TTC549 (cell line): Measurements from ENCODE around the gene ZNF598.

Experiments
- FAIRE-seq: peaks from 2 replicates; lab custom pipeline; 2012; peaks lifted over from hg19 to GRCh38; lab: Jason Lieb, UNC

The ZNF598 gene

GRCh38 chr16:1990351-1991134, 19.1 kb downstream of the ZNF598 start:
- no peak for FAIRE-seq

GRCh38 chr16:1990101-1990350, 19.6 kb downstream of the ZNF598 start:
- no peak for FAIRE-seq

DNA sequence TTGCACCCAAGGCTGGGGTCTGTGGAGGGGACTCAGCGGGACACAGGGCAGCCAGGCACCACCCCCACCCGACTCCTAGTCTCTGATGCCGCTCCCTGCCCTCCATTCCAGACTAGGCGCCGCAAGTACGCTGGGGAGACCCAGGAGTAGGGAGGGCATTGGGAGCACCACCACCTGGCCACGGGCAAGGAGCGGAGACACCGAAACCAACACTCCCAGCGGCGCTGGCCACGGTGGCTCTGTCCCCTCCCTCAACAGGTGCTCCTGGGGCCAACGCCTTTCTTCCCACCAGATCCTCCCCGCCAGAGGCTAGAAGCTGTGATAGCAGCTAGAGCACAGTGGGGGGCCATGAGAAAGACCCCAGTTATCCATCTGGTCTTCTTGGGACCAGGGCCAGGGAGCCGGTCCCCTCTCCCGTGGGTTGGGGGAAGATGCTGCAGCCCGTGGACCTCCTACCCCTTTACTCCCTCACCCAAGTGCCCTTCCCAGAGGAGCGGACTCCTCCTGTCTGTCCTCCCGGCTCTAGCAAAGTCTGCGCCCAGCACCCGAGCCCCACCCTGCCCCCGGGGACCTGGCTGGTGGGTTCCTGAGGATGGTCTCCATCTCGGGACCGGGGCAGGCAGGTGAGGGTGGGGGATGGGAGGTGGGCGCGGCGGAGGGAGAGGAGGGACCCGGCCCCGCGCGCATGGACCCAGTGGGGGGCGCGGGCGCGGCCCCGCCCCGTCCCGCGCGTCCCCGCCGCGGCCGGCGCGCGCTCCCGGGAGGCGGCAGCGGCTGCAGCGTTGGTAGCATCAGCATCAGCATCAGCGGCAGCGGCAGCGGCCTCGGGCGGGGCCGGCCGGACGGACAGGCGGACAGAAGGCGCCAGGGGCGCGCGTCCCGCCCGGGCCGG, 20.2 kb downstream of the ZNF598 start, which contains the start of gene SYNGR3:
TSS of gene SYNGR3 (plus strand) at position 762 of the 892 bp plus-strand sequence. CDS start 133 bp downstream, outside the sequence.
- no peak for FAIRE-seq

- FAIRE-seq, result no peak
These were observed 22.4 kb downstream of the ZNF598 start for GRCh38 chr16:1987198-1987597.

DNA sequence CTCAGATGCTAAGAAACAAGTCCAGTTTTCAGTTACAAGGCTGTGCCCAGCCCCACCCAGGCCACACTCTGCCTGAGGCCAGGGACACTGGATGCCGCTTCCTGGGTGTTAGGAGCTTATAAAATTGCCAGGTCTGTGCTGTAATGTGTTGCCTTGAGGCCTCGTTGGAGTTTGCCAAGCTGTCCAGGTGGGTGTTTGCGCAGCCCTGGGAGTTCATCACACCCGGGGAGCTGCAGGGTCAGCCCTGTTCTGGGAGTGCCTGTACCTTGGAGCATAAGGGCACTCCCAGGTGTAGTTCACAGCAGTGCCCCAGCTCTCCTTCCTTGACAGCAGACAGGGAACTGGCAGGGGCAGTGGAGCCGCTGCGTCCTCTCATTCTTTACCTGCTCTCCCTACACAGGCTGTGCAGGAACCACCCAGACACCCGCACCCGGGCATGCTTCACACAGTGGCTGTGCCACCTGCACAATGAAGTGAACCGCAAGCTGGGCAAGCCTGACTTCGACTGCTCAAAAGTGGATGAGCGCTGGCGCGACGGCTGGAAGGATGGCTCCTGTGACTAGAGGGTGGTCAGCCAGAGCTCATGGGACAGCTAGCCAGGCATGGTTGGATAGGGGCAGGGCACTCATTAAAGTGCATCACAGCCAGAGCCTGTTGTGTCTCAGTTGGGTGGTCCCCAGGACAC, 24.0 kb downstream of the ZNF598 start:
- FAIRE-seq, result no peak

GRCh38 chr16:1984347-1985225, 25.0 kb downstream of the ZNF598 start:
- FAIRE-seq, result no peak

DNA sequence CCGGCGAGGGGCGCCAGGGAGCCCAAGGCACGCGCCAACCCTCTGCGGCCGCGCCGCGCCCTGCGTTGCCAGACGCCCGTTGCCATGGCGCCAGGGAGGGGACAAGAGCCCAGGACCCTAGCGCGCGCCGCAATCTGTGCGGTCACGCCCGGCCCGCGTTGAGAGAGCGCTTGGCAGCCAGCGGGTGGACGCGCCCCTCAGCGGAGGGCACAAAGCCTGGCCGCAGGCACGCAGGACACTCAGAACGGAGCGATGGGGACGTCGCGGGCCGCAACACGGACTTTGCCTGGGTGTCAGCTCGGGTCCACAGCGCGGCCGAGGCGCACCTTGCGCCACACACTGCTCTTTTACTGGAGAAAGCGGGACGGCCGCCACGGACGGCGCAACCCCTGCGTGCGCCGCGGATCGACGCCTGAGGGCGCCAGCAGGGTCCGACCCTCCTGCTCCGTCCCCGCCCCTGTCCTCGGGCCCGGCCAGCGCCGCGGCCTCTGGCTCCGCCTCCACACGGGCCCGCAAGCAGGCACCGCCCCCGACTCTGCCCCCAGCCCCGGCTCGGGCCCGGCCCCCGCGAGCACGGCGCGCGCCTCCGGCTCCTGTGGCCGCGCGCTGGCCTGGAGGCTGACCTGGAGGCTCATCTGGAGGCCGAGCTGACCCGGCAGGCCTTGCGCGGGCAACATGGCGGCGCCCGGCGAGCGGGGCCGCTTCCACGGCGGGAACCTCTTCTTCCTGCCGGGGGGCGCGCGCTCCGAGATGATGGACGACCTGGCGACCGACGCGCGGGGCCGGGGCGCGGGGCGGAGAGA, 25.9 kb downstream of the ZNF598 start, which contains the start of gene GFER:
TSS of gene GFER (plus strand) at position 650 of the 803 bp plus-strand sequence. CDS start at position 676, 26 bp downstream.
- FAIRE-seq, result no peak

DNA sequence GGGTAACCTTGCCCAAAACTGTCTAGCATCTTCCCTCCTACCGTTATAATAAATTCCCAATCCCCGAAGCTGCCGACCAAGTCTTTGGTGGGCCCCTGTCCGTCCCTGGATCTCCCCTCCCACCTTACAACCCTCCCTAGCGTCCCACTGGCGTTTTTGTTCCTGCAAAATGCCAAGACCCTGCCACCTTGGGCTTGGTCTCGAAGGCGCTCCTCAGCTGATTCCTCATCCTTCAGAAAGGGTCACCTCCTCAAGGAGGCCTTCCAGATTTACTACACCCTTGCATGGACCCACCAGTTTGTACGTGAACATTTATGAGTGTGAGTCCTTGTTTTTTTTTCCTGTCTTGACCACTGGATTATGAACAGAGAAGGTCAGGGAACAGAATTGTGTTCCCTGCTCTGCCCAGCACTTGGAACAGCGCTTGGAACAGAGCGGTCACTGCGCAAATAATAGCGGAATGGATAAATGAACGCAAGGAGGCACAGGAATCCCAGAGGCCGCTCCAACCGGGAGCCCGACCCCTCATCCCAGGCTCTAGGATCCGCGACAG, 26.6 kb downstream of the ZNF598 start:
- FAIRE-seq, result no peak

DNA sequence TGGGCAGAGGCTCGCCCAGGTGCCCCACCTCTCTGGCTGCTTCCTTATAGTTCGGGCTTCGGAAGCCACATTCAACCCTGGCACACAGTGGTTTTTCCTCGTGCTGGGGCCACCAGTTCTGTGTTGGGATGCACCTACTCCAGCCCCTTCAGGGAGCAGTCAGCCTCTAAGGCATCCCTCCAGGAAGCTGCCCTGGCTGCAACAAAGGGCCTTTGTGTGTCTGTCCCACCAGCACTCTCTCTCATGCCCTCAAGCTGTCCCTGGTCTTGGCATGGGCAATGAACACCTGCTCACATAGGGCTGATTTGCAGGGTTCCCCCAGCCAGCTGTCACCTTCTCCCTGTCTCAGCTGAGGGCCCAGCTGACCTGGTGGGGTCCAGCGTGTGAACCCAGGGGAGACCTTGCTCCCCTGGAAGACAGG, 27.6 kb downstream of the ZNF598 start:
- no peak for FAIRE-seq

- FAIRE-seq, result no peak
These were observed 28.2 kb downstream of the ZNF598 start, which contains the start of gene NOXO1 for GRCh38 chr16:1981398-1981836. NOXO1 (minus strand) TSS chr16:1981469; CDS start chr16:1981179, 290 bp downstream.

- no peak for FAIRE-seq
These were observed 28.9 kb downstream of the ZNF598 start for GRCh38 chr16:1980770-1981087.

DNA sequence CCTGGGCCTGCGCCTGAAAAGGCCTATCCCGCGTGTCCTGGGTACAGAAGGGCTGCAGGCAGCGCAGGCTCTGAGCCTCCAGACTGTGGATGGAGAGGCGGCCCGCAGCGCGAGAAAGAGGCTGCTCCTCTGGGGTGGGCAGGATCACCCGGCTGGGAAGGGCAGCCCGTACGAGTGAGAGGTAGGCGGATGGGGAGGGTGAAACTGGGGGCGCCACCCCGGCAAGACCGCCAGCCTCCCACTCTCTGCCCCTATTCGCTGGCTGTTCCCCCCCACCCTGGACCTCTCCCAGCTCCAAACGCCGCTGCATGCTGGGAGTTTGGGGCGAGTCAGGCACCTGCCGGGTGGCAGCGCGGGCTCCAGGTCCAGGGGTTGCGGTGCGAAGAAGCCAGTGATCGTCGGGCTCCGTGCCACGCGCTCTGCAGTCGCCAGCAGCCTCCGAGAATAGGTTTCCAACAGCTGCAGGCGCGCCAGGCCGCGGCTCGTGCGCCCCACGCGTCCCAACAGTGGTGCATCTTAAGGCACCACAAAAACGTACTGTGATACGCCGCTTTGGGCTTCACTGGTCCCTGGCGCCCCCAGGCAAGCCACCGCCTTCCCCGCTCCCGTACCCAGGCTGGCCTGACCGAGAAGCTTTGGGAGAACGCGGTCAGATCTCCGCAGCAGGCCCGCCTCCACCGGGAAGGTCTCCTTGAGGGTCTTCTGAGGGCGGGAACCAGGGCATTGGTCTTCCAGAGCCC, 29.4 kb downstream of the ZNF598 start:
- FAIRE-seq, result no peak

DNA sequence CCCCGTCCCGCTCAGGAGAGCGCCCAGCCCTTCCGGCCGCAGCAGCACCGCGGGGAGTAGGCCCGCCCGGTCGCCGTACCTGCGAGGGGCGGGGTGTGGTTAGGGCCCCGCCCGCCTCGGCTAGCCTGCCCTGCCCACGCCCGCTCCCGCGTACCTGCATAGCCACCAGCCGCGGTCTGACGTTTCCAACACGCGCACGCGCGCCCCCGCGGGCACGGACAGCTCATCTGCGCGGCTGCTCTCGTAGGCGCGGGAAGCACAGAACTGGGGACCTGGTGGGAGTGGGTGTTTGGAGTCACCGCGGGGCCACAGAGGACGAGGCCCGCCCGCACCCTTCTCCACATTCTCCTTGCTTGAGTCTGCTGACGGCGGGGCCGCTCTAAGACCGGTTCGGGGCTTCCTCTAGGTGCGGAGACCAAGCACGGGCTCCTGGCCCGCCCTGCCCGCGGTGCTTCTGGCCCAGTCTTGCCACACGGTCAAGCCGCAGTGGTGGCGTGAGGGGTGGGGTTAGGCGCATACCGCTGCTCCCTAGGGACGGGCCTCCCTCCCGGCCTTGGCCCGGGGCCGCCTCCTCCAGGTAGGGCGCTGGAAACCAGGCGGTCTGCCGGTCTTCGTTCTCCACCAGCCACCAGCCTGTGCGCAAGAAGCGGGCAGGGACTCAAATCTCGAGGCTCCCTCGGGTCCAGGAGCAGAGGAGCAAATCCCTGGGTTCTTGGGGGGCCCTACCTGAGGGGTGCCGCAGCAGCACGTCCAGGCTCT, 30.2 kb downstream of the ZNF598 start:
- no peak for FAIRE-seq

DNA sequence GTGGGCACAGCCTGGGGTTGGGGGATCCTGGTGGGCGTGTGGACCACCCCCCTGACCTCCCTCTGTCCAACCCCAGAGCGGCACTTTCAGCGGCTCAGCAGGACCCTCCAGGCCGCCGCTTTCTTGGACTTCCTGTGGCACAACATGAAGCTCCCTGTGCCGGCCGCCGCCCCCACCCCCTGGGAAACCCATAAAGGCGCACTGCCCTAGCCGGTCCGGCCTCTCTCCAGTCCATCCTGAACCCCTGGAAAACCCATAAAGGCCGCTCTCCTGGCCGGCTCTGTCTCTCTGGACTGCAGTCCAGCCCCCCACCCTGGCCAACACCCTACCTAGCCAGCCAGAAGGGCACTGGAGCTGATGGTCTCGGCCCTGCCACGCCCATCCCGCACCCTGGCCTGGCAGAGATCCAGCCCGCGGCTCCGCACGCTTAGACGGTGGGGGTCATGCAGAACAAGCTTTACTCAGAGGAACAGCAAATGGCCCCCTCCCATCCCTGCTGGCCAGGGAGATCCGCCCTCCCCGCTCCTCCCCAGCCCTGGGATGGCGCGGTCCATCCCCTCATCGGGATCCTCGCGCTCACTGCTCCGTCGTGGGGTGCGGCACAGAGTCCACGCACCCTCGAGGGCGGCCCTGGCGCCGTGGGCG, 31.0 kb downstream of the ZNF598 start:
- FAIRE-seq, result no peak

DNA sequence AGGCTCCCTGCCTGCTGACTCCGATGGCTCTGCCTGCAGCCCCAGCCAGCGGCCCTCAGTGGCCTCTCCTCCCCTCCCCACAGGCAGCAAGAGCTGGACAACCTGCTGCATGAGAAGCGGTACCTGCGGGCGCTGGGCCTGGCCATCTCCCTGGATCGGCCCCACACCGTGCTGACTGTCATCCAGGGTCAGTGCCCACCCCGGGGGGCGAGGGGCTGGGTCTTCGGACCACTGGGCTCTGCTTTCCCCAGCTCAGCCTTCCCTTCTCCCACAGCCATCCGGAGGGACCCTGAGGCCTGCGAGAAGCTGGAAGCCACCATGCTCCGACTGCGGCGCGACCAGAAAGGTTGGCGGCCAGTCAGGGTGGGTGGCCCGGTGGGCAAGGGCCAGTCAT, 31.7 kb downstream of the ZNF598 start:
- no peak for FAIRE-seq

GRCh38 chr16:1976951-1977874, 32.4 kb downstream of the ZNF598 start:
- FAIRE-seq, result no peak

DNA sequence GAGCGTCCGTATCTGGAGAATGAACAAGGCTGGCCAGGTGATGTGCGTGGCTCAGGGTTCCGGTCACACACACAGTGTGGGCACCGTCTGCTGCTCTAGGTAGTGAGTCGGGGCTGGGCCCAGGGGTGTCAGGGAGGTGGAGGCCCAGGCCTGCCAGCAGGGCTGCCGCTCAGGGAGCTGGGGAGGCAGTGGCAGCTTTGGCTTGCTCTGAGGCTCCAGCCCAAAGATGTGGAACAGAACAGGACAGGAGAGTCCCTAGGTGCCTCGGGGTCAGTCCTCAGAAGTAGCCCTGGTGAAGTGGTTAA, 33.5 kb downstream of the ZNF598 start:
- no peak for FAIRE-seq
